Tibial nerve (tissue), 4 donors: ENCODE data around the gene GNA12. TPM values are rescaled to one million over a fixed set of nuclear protein-coding genes. Genes with fewer than 3 reads are reported as not detected.

ENCODE experiments used
- DNase-seq, 2 donors: peaks; one replicate each; pipeline ENCODE4 v3.0.0-alpha.2; 2019; ENCODE audit warnings: low spot score in 2 of 2
- H3K27ac ChIP-seq, 4 donors: fragments of 200-600 bp; sonication (generic) in 3 of 4; one replicate each; pipeline ENCODE4 v1.5.1; 2017 to 2019; ENCODE audit warnings: mild to moderate bottlenecking in 1 of 4
- H3K27me3 ChIP-seq, 2 donors: fragments of 200-600 bp; sonication (generic) in 1 of 2; one replicate each; pipeline versions ENCODE4 v1.5.1 to v1.6.0; 2017 to 2019
- H3K36me3 ChIP-seq, 3 donors: fragments of 200-600 bp; sonication (generic); one replicate each; pipeline ENCODE4 v1.5.1; 2018 to 2019
- H3K4me1 ChIP-seq, 4 donors: fragments of 200-600 bp; sonication (generic) in 3 of 4; one replicate each; pipeline ENCODE4 v1.5.1; 2017 to 2019
- H3K4me3 ChIP-seq, 4 donors: fragments of 200-600 bp; sonication (generic) in 3 of 4; one replicate each; pipeline ENCODE4 v1.5.1; 2017 to 2019; ENCODE audit warnings: mild to moderate bottlenecking in 1 of 4, moderate library complexity in 1 of 4
- H3K9me3 ChIP-seq, 4 donors: fragments of 200-600 bp; sonication (generic) in 3 of 4; one replicate each; pipeline ENCODE4 v1.5.1; 2017 to 2019
- CTCF ChIP-seq, 5 experiments: fragments of 200-600 bp in 3 of 5; fragments of 450-650 bp in 2 of 5; sonication (generic) in 3 of 5; IDR thresholded peaks; one replicate each; pipeline ENCODE4 v1.5.1; 2016 to 2019; ENCODE audit warnings: antibody characterized with exemption in 5 of 5, mild to moderate bottlenecking in 3 of 5, moderate library complexity in 2 of 5
- EP300 ChIP-seq, 2 donors: sonication (generic); formaldehyde crosslinking; IDR thresholded peaks; one replicate each; pipeline ENCODE4 v1.6.1; 2017; ENCODE audit warnings: antibody characterized with exemption in 2 of 2, mild to moderate bottlenecking in 1 of 2
- POLR2A ChIP-seq, 2 donors: fragments of 450-650 bp; IDR thresholded peaks; one replicate each; pipeline ENCODE4 v1.6.1; 2017; ENCODE audit warnings: antibody characterized with exemption in 2 of 2, mild to moderate bottlenecking in 2 of 2, moderate library complexity in 2 of 2
- WGBS, 2 donors: methylation state at CpG; one replicate each; pipeline ENCODE4 v1.1.5; 2018; 5-methylcytosine and 5-hydroxymethylcytosine counted together
- total RNA-seq, 4 donors: library from RNA; depleted of rRNA; stranded (reverse); fragments of >200 nt; gene quantifications; one replicate each; pipeline ENCODE4 v1.1.0, GENCODE V29; 2016

The GNA12 gene
- total RNA-seq, 4 donors from 2014 or later, result 21.3 to 36.0 (median 29.4) TPM

- no peak for TF ChIP-seq POLR2A (IDR thresholded peaks at IDR 0.05)
- TF ChIP-seq EP300 (IDR thresholded peaks at IDR 0.05), result no peak
- no peak for TF ChIP-seq CTCF (IDR thresholded peaks at IDR 0.05)
- WGBS, 2 donors, result 67 to 69% methylated on average over 8 of the region's 8 CpGs
- H3K27ac ChIP-seq, result peak overlapping the region in 3 of 4 donors; percentile 66 to 96 (median 88)
- H3K4me1 ChIP-seq, result peaks cover 0 to 69% (median 44%) of the 10 kb centered on the region in 4 donors
- no peaks in the 10 kb centered on the region for H3K27me3 ChIP-seq
- no peak overlapping the region for H3K4me3 ChIP-seq
- no peaks in the 10 kb centered on the region for H3K36me3 ChIP-seq
- DNase-seq, result no peak
- no peaks in the 10 kb centered on the region for H3K9me3 ChIP-seq
Measured at GRCh38 chr7:2759736-2760097, 84.4 kb downstream of the GNA12 start.

GRCh38 chr7:2758673-2759616, 85.2 kb downstream of the GNA12 start:
- WGBS, 2 donors, result 94% methylated on average over 18 of the region's 18 CpGs
- DNase-seq, result no peak
- no peak for TF ChIP-seq EP300 (IDR thresholded peaks at IDR 0.05)
- no peak for TF ChIP-seq CTCF (IDR thresholded peaks at IDR 0.05)
- no peak for TF ChIP-seq POLR2A (IDR thresholded peaks at IDR 0.05)
- peaks cover 0 to 68% (median 43%) of the 10 kb centered on the region in 4 donors for H3K4me1 ChIP-seq
- no peaks in the 10 kb centered on the region for H3K36me3 ChIP-seq
- peak overlapping the region; percentile 33 to 96 (median 77) for H3K27ac ChIP-seq
- H3K27me3 ChIP-seq, result no peaks in the 10 kb centered on the region
- no peak overlapping the region for H3K4me3 ChIP-seq
- H3K9me3 ChIP-seq, result no peaks in the 10 kb centered on the region

GRCh38 chr7:2757904-2758672, 86.0 kb downstream of the GNA12 start:
- WGBS, 2 donors, result 25 to 34% methylated on average over 12 of the region's 12 CpGs
- DNase-seq, result peak in 1 of 2 donors; percentile 50
- peak overlapping the region in 1 of 4 donors; percentile 3 for H3K4me3 ChIP-seq

GRCh38 chr7:2757361-2757903, 86.7 kb downstream of the GNA12 start:
- 53 to 59% methylated on average over 11 of the region's 11 CpGs for WGBS, 2 donors
- DNase-seq, result no peak
- Histone ChIP-seq H3K4me1 (peaks cover 0 to 53% (median 38%) of the 10 kb centered on the region in 4 donors), H3K27ac (peak overlapping the region in 3 of 4 donors; percentile 66 to 96 (median 85)), H3K27me3 (no peaks in the 10 kb centered on the region), H3K9me3 (no peaks in the 10 kb centered on the region), H3K36me3 (no peaks in the 10 kb centered on the region), H3K4me3 (no peak overlapping the region)
- TF ChIP-seq CTCF (IDR thresholded peaks at IDR 0.05) (no peak), EP300 (IDR thresholded peaks at IDR 0.05) (no peak), POLR2A (IDR thresholded peaks at IDR 0.05) (no peak)

More at GRCh38 chr7:2757904-2758672, 86.0 kb downstream of the GNA12 start:
- Histone ChIP-seq H3K27me3 (no peaks in the 10 kb centered on the region), H3K27ac (peak overlapping the region; percentile 33 to 96 (median 76)), H3K9me3 (no peaks in the 10 kb centered on the region), H3K36me3 (no peaks in the 10 kb centered on the region), H3K4me1 (peaks cover 0 to 60% (median 38%) of the 10 kb centered on the region in 4 donors)
- TF ChIP-seq EP300 (IDR thresholded peaks at IDR 0.05) (peak in 1 of 2 donors; percentile 49), CTCF (IDR thresholded peaks at IDR 0.05) (no peak)
